Calu3 (cell line): ENCODE results near the gene SLC44A1. TPM values are rescaled to one million over a fixed set of nuclear protein-coding genes. Genes with fewer than 3 reads are reported as not detected.

Source experiments
- BruUV-seq: library from RNA; stranded (reverse); fragments of 400-500 nt; replicated peaks from 2 replicates; lab custom pipeline; 2021; lab: Mats Ljungman, UMichigan
- CTCF ChIA-PET: fragments of 300-600 bp; sonication (Branson Sonifier 250); formaldehyde crosslinking; loops from one replicate; lab custom pipeline; 2022; ENCODE audit warnings: antibody characterized with exemption; lab: Charles Lee
- DNase-seq: peaks from one replicate; pipeline ENCODE4 v3.0.0; 2022
- H3K27ac Mint-ChIP-seq: one replicate; pipeline ENCODE4 v1.8.0; 2022; ENCODE audit warnings: mixed read lengths; ENCODE audit not compliant: unreplicated experiment
- H3K27me3 Mint-ChIP-seq: one replicate; pipeline ENCODE4 v1.8.0; 2022; ENCODE audit warnings: mixed read lengths; ENCODE audit not compliant: unreplicated experiment
- H3K36me3 Mint-ChIP-seq: one replicate; pipeline ENCODE4 v1.8.0; 2022; ENCODE audit warnings: mild to moderate bottlenecking, moderate library complexity, mixed read lengths; ENCODE audit not compliant: insufficient read depth, unreplicated experiment
- H3K4me1 Mint-ChIP-seq: one replicate; pipeline ENCODE4 v1.8.0; 2022; ENCODE audit warnings: mild to moderate bottlenecking, low read depth, mixed read lengths; ENCODE audit not compliant: unreplicated experiment
- H3K4me3 Mint-ChIP-seq: one replicate; pipeline ENCODE4 v1.8.0; 2022; ENCODE audit warnings: mild to moderate bottlenecking, low read depth, moderate library complexity, mixed read lengths; ENCODE audit not compliant: unreplicated experiment
- H3K9me3 Mint-ChIP-seq: one replicate; pipeline ENCODE4 v1.8.0; 2022; ENCODE audit warnings: low read depth, mixed read lengths; ENCODE audit not compliant: unreplicated experiment
- intact Hi-C: fragments of 100-400 bp; cut with micrococcal nuclease; formaldehyde crosslinking; loops from one replicate; pipeline ENCODE4 v1.10.0; 2022; ENCODE audit not compliant: unreplicated experiment
- total RNA-seq: library from RNA; stranded (reverse); gene quantifications from 2 replicates; pipeline ENCODE4 v1.2.3, GENCODE V29; 2022
- TF ChIP-seq, protein P1 (sequence below): fragments of 200-600 bp; IDR thresholded peaks from one replicate; pipeline ENCODE4 v1.8.0; 2022; ENCODE audit warnings: antibody characterized with exemption; ENCODE audit not compliant: unreplicated experiment

The SLC44A1 gene
- total RNA-seq, 1 experiment from 2014 or later: 41.2 TPM

GRCh38 chr9:105329719-105330062 is 85.2 kb downstream of the SLC44A1 start:
- TF ChIP-seq, protein P1, sequence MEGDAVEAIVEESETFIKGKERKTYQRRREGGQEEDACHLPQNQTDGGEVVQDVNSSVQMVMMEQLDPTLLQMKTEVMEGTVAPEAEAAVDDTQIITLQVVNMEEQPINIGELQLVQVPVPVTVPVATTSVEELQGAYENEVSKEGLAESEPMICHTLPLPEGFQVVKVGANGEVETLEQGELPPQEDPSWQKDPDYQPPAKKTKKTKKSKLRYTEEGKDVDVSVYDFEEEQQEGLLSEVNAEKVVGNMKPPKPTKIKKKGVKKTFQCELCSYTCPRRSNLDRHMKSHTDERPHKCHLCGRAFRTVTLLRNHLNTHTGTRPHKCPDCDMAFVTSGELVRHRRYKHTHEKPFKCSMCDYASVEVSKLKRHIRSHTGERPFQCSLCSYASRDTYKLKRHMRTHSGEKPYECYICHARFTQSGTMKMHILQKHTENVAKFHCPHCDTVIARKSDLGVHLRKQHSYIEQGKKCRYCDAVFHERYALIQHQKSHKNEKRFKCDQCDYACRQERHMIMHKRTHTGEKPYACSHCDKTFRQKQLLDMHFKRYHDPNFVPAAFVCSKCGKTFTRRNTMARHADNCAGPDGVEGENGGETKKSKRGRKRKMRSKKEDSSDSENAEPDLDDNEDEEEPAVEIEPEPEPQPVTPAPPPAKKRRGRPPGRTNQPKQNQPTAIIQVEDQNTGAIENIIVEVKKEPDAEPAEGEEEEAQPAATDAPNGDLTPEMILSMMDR: no peak
- Mint-ChIP-seq H3K27me3 (no peaks in the 10 kb centered on the region), H3K36me3 (peaks cover 4% of the 10 kb centered on the region), H3K27ac (no peak overlapping the region), H3K4me1 (peaks cover 21% of the 10 kb centered on the region), H3K9me3 (no peaks in the 10 kb centered on the region), H3K4me3 (no peak overlapping the region)
- intact Hi-C loops: no loop called here
- CTCF ChIA-PET: no interaction called here
- DNase-seq: no peak
- no TSS peak for BruUV-seq

DNA sequence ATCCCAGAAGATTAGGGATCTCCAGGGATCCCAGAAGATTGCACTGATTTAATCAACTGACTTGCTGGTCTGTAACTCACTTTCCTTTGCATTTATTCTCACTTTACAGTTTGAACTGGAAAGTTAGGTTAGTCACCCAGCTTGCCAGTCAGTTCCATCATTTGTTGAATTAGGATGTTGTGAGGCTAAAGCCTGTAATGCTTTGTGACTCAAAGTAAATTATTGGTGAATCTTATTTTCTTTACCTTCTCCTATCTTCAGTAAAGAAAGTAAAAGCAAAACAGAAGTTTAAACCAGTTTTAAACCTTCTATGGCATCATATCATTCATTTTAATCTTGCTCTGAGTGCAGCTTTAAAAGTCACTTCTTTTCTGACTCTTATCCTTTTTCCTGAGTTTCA is 85.8 kb downstream of the SLC44A1 start:
- H3K27ac Mint-ChIP-seq: no peak overlapping the region
- no TSS peak for BruUV-seq
- no peaks in the 10 kb centered on the region for H3K27me3 Mint-ChIP-seq
- intact Hi-C loops: no loop called here
- no peak overlapping the region for H3K4me3 Mint-ChIP-seq
- H3K9me3 Mint-ChIP-seq: no peaks in the 10 kb centered on the region
- CTCF ChIA-PET: no interaction called here
- DNase-seq: no peak
- TF ChIP-seq, protein P1: no peak
- H3K36me3 Mint-ChIP-seq: peaks cover 4% of the 10 kb centered on the region
- peaks cover 21% of the 10 kb centered on the region for H3K4me1 Mint-ChIP-seq

DNA sequence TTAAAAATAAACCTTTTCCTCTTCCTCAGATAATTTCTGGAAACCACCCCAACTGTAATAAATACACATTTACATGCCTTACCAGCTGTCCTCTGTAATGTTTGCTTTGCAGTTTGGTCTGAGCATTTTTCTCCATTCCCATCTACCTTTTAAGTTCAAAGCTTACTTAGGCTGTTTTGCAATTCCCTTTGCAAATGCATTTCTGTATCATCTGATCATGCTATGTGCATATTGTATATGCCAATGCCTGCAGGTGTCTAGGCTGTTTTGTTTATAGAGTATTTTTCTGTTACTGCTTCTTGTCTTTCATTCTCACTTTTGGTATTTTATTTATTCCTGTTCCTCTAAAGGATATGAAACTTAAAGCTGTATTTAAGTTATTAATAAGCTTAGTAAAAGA is 86.3 kb downstream of the SLC44A1 start:
- peaks cover 21% of the 10 kb centered on the region for H3K4me1 Mint-ChIP-seq
- BruUV-seq: no TSS peak
- intact Hi-C loops: no loop called here

DNA sequence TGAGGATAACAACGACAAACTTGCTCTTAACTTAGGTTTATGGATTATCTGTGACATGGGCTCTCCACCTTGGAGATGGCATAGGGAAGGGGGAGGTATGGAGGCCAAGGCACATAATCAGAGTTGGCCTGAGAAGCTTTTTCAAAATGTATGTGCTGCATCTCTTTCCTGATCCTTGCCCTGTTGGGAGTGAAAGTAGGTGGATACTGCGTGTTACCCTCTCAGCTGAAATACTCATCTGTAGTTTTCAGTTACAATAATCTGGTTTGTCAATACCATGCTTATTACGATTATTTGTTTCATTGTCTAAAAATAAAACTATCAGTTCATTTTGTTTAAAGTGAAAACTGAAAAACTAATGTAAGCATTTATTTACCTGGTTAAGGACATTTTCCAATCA is 86.7 kb downstream of the SLC44A1 start:
- intact Hi-C loops: no loop called here
- BruUV-seq: no TSS peak
- TF ChIP-seq, protein P1: no peak
- CTCF ChIA-PET: no interaction called here
- Mint-ChIP-seq H3K27me3 (no peaks in the 10 kb centered on the region), H3K9me3 (no peaks in the 10 kb centered on the region), H3K36me3 (peaks cover 4% of the 10 kb centered on the region), H3K4me1 (peaks cover 21% of the 10 kb centered on the region), H3K4me3 (no peak overlapping the region), H3K27ac (no peak overlapping the region)
- DNase-seq: no peak

More for the DNA sequence above, 86.3 kb downstream of the SLC44A1 start:
- H3K9me3 Mint-ChIP-seq: no peaks in the 10 kb centered on the region
- CTCF ChIA-PET: no interaction called here
- no peak overlapping the region for H3K27ac Mint-ChIP-seq
- peaks cover 4% of the 10 kb centered on the region for H3K36me3 Mint-ChIP-seq
- no peak overlapping the region for H3K4me3 Mint-ChIP-seq
- no peaks in the 10 kb centered on the region for H3K27me3 Mint-ChIP-seq
- DNase-seq: no peak
- TF ChIP-seq, protein P1: no peak
